Measurements from ENCODE around the gene XRCC5.

- TF ChIP-seq POLR2A (IDR thresholded peaks at IDR 0.05; ENCODE audit: low read depth, low read length) = no peak
- TF ChIP-seq POLR2AphosphoS5 (IDR thresholded peaks at IDR 0.05; ENCODE audit: low read depth, low read length) = no peak; the same call in 1 of the 2 replicates
- TF ChIP-seq TAF1 (IDR thresholded peaks at IDR 0.05; ENCODE audit: low read depth, low read length) = no peak
Observed at GRCh38 chr2:216117561-216118340, 8.6 kb downstream of the XRCC5 start.

All from GM12891 (cell line).